ENCODE results near the gene PFKFB4.

The PFKFB4 gene

GRCh38 chr3:48528048-48528447, 28.6 kb downstream of the PFKFB4 start:
- DNase-seq: no peak
- no peak for TF ChIP-seq CTCF (IDR thresholded peaks at IDR 0.05; ENCODE audit: low read depth, low read length, missing control alignments)
- H3K36me3 ChIP-seq (replicated peaks): no peaks in the 10 kb centered on the region
- no peak overlapping the region for H3K4me3 ChIP-seq (ENCODE audit: low read depth, low read length)
- H3K27me3 ChIP-seq (replicated peaks): no peaks in the 10 kb centered on the region
- no peak overlapping the region for H3K27ac ChIP-seq
- in situ Hi-C loops (cut with HindIII; ENCODE audit: low pct_ligation_motif_present, low sequenced_read_pairs): no loop called here

DNA sequence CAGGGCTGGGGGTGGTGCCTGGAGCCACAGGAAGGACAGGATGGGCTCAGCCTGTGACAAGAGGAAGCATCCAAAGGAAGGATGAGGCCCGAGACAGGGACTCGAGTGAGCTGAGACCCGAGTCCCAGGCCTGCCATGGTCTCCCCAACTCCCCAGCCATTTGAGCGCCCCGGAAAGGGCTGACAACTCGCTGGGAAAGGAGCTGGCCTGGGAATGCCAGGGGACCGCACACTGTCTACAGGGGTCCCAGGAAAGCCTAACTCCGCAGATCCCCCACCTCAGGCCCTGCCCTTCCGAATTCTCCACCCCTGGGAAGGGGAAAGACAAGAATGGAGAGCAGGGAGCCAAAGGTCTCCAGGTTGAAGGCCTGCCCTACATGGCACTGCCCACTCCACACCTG, 31.6 kb downstream of the PFKFB4 start:
- DNase-seq: no peak
- TF ChIP-seq CTCF (IDR thresholded peaks at IDR 0.05; ENCODE audit: low read depth, low read length, missing control alignments): no peak
- in situ Hi-C loops (cut with HindIII; ENCODE audit: low pct_ligation_motif_present, low sequenced_read_pairs): no loop called here
- Histone ChIP-seq H3K36me3 (replicated peaks) (no peaks in the 10 kb centered on the region), H3K27me3 (replicated peaks) (no peaks in the 10 kb centered on the region), H3K4me3 (ENCODE audit: low read depth, low read length) (no peak overlapping the region), H3K27ac (no peak overlapping the region)

- no peak for TF ChIP-seq CTCF (IDR thresholded peaks at IDR 0.05; ENCODE audit: low read depth, low read length, missing control alignments)
- in situ Hi-C loops (cut with HindIII; ENCODE audit: low pct_ligation_motif_present, low sequenced_read_pairs): no loop called here
- no peaks in the 10 kb centered on the region for H3K36me3 ChIP-seq (replicated peaks)
- no peak overlapping the region for H3K4me3 ChIP-seq (ENCODE audit: low read depth, low read length)
- no peak for DNase-seq
- no peak overlapping the region for H3K27ac ChIP-seq
- no peaks in the 10 kb centered on the region for H3K27me3 ChIP-seq (replicated peaks)
These were observed 35.0 kb downstream of the PFKFB4 start for GRCh38 chr3:48521635-48522034.

DNA sequence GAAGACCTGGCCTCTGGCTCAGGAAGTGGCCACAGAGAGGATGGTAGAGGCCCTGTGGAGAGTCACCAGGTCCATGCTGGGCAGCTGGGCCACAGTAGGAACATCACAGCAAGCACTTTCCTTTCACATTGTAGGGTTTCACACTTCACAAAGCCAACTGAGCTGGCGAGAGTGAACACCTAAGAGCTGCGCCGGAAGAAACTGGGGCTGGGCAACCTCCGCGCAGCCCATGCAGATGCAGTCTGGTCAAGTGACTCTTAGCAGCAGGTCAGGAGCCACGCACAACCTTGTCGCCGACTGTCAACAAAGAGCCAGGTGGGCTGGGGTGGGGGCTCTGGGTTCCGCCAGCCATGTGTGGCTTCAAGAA, 37.3 kb downstream of the PFKFB4 start:
- in situ Hi-C loops (cut with HindIII; ENCODE audit: low pct_ligation_motif_present, low sequenced_read_pairs): no loop called here

DNA sequence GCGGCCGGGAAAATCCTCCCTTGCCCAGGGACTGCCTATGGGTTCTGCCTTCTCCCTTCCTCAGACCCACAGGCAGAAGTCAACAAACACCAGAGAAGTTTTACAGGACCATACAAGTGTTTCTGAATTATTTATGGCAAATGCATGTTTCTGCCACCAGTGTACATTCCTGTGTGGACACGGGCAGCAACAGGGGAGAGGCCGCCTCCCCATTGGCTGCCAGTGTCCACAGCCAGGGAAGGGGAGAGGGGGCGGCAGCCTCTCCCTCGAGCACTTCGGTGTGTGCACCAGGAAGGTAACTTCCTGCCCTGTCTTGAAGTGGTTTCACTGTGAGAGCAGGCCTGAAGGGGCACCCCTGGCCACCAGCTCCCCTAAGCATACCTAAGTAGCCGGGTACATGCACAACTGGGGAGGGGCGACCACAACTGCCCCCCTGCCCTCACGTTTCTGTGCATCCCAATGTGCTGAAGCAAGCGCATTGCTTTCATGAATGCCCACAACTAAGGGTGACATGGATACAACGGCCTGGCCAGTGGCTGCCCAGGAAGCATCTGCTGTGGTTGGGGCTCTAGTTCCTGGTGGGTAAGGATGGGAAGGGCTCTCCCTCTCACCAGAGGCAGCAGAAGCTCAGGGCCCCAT, 37.8 kb downstream of the PFKFB4 start:
- DNase-seq: no peak
- no peak for TF ChIP-seq CTCF (IDR thresholded peaks at IDR 0.05; ENCODE audit: low read depth, low read length, missing control alignments)
- H3K27me3 ChIP-seq (replicated peaks): no peaks in the 10 kb centered on the region
- H3K4me3 ChIP-seq (ENCODE audit: low read depth, low read length): no peak overlapping the region
- no peak overlapping the region for H3K27ac ChIP-seq
- no peaks in the 10 kb centered on the region for H3K36me3 ChIP-seq (replicated peaks)
- in situ Hi-C loops (cut with HindIII; ENCODE audit: low pct_ligation_motif_present, low sequenced_read_pairs): no loop called here

More for the DNA sequence above, 37.3 kb downstream of the PFKFB4 start:
- H3K27ac ChIP-seq: no peak overlapping the region
- no peak for DNase-seq
- no peak overlapping the region for H3K4me3 ChIP-seq (ENCODE audit: low read depth, low read length)
- TF ChIP-seq CTCF (IDR thresholded peaks at IDR 0.05; ENCODE audit: low read depth, low read length, missing control alignments): no peak
- H3K27me3 ChIP-seq (replicated peaks): no peaks in the 10 kb centered on the region
- no peaks in the 10 kb centered on the region for H3K36me3 ChIP-seq (replicated peaks)

DNA sequence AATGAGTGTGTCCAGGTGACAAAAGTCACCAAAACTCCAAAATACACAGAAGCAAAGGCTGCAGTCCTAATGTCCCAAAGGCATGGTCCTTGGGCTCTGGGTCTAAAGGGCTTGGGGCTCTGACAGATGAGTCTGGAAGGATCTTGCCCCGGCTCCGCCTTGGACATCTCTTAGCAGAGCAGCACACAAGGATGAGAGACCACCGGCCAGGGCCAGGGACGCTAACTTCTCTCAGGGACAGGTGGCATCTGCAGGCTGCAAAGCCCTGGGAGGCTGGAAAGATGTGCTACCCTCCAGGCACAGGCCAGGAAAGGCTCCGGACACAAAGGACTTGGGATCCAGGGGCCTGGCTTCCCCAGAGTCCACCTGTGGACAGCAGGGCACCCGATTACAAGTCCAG, 38.5 kb downstream of the PFKFB4 start:
- H3K36me3 ChIP-seq (replicated peaks): no peaks in the 10 kb centered on the region
- no peak for DNase-seq
- H3K4me3 ChIP-seq (ENCODE audit: low read depth, low read length): no peak overlapping the region
- TF ChIP-seq CTCF (IDR thresholded peaks at IDR 0.05; ENCODE audit: low read depth, low read length, missing control alignments): no peak
- H3K27ac ChIP-seq: no peak overlapping the region
- H3K27me3 ChIP-seq (replicated peaks): no peaks in the 10 kb centered on the region
- in situ Hi-C loops (cut with HindIII; ENCODE audit: low pct_ligation_motif_present, low sequenced_read_pairs): no loop called here

All from brain microvascular endothelial cell (primary cell).